ENCODE data around the gene PCSK5. TPM values are rescaled to one million over a fixed set of nuclear protein-coding genes. Genes with fewer than 3 reads are reported as not detected.

Gene PCSK5
- total and polyA plus RNA-seq, 10 donors: 0.28 to 8.1 (median 5.5) TPM

GRCh38 chr9:75869236-75869635 is 21.2 kb upstream of the PCSK5 start:
- Histone ChIP-seq H3K27ac (peak overlapping the region in 3 of 8 donors; percentile 56 to 64 (median 64)), H3K27me3 (replicated peaks in 1 of 7) (peaks cover 0 to 13% (median 0%) of the 10 kb centered on the region in 7 donors), H3K4me1 (peaks cover 0 to 5% (median 0%) of the 10 kb centered on the region in 6 donors), H3K36me3 (no peaks in the 10 kb centered on the region), H3K4me3 (no peak overlapping the region), H3K9me3 (no peaks in the 10 kb centered on the region)
- WGBS, 5 donors: 35 to 69% (median 57%) methylated on average over 3 of the region's 3 CpGs
- intact Hi-C loops (cut with DNase I; ENCODE audit: low total_unique reads): loop anchor here (5.0 kb wide), 1 partner anchor 602 kb away; no protein-coding TSS in a partner anchor
- TF ChIP-seq POLR2AphosphoS5 (IDR thresholded peaks at IDR 0.05) (peak in 1 of 3 donors; percentile 17), CTCF (IDR thresholded peaks at IDR 0.05 in 8 of 11, conservative IDR thresholded peaks at IDR 0.05 in 3 of 11) (no peak)
- no peak for DNase-seq

- DNase-seq: no peak
- TF ChIP-seq CTCF (IDR thresholded peaks at IDR 0.05 in 8 of 11, conservative IDR thresholded peaks at IDR 0.05 in 3 of 11): no peak
- no peak for TF ChIP-seq POLR2AphosphoS5 (IDR thresholded peaks at IDR 0.05)
- no peak for TF ChIP-seq POLR2A (IDR thresholded peaks at IDR 0.05)
- Histone ChIP-seq H3K36me3 (no peaks in the 10 kb centered on the region), H3K4me3 (no peak overlapping the region), H3K27ac (no peak overlapping the region), H3K27me3 (replicated peaks in 1 of 7) (peaks cover 0 to 13% (median 0%) of the 10 kb centered on the region in 7 donors), H3K9me3 (no peaks in the 10 kb centered on the region), H3K4me1 (peaks cover 0 to 5% (median 0%) of the 10 kb centered on the region in 6 donors)
- intact Hi-C loops (cut with DNase I; ENCODE audit: low total_unique reads): no loop called here
- 72 to 84% (median 79%) methylated on average over 1 of the region's 1 CpG for WGBS, 5 donors
Measured at GRCh38 chr9:75870450-75870849, 20.0 kb upstream of the PCSK5 start.

- TF ChIP-seq POLR2A (IDR thresholded peaks at IDR 0.05): no peak
- TF ChIP-seq CTCF (IDR thresholded peaks at IDR 0.05 in 8 of 11, conservative IDR thresholded peaks at IDR 0.05 in 3 of 11): no peak
- no peak for TF ChIP-seq POLR2AphosphoS5 (IDR thresholded peaks at IDR 0.05)
- no peak overlapping the region for H3K4me3 ChIP-seq
- no peak overlapping the region for H3K27ac ChIP-seq
- 86 to 91% (median 88%) methylated on average over 5 of the region's 5 CpGs for WGBS, 5 donors
- intact Hi-C loops (cut with DNase I; ENCODE audit: low total_unique reads): no loop called here
- H3K27me3 ChIP-seq (replicated peaks in 1 of 7): peaks cover 0 to 11% (median 0%) of the 10 kb centered on the region in 7 donors
- no peaks in the 10 kb centered on the region for H3K36me3 ChIP-seq
- H3K4me1 ChIP-seq: peaks cover 0 to 5% (median 0%) of the 10 kb centered on the region in 6 donors
- no peak for DNase-seq
- no peaks in the 10 kb centered on the region for H3K9me3 ChIP-seq
Measured at GRCh38 chr9:75871624-75872023, 18.8 kb upstream of the PCSK5 start.

GRCh38 chr9:75873712-75874111 is 16.8 kb upstream of the PCSK5 start:
- H3K4me3 ChIP-seq: no peak overlapping the region
- peaks cover 0 to 4% (median 0%) of the 10 kb centered on the region in 7 donors for H3K27me3 ChIP-seq (replicated peaks in 1 of 7)
- H3K9me3 ChIP-seq: no peaks in the 10 kb centered on the region
- 52 to 83% (median 78%) methylated on average over 1 of the region's 1 CpG for WGBS, 5 donors
- intact Hi-C loops (cut with DNase I; ENCODE audit: low total_unique reads): no loop called here
- TF ChIP-seq POLR2A (IDR thresholded peaks at IDR 0.05) (no peak), CTCF (IDR thresholded peaks at IDR 0.05 in 8 of 11, conservative IDR thresholded peaks at IDR 0.05 in 3 of 11) (no peak), POLR2AphosphoS5 (IDR thresholded peaks at IDR 0.05) (no peak)
- no peaks in the 10 kb centered on the region for H3K36me3 ChIP-seq
- no peak for DNase-seq
- peaks cover 0 to 5% (median 0%) of the 10 kb centered on the region in 6 donors for H3K4me1 ChIP-seq
- H3K27ac ChIP-seq: peak overlapping the region in 1 of 8 donors; percentile 9
